IMR-90 (cell line): ENCODE measurements around the gene PLEKHG5. TPM values are rescaled to one million over a fixed set of nuclear protein-coding genes. Genes with fewer than 3 reads are reported as not detected.

ENCODE experiments used
- ATAC-seq: fragments of 200-7000 bp; cut with Tn5 transposase; 2 replicates; pipeline ENCODE4 v1.9.1; 2020; ENCODE audit warnings: low read depth, mild to moderate bottlenecking, moderate library complexity
- BruUV-seq: library from RNA; stranded (reverse); fragments of 400-500 nt; replicated peaks from 2 replicates; lab custom pipeline; 2021; lab: Mats Ljungman, UMichigan
- CTCF ChIA-PET: fragments of 300-600 bp; formaldehyde crosslinking; extraction: SDS; loops from one replicate; lab custom pipeline; 2021; ENCODE audit warnings: antibody characterized with exemption; lab: Yijun Ruan, JAX
- POLR2A ChIA-PET: fragments of 300-600 bp; sonication (Branson Sonifier 250); formaldehyde crosslinking; loops from one replicate; lab custom pipeline; 2022; ENCODE audit warnings: antibody characterized with exemption; ENCODE audit not compliant: unreplicated experiment; lab: Charles Lee
- DNase-seq: peaks from one replicate; pipeline ENCODE4 v3.0.0; 2013
- H2AFZ ChIP-seq: replicated peaks from 2 replicates; pipeline ENCODE3; 2013; ENCODE audit warnings: low read length, mild to moderate bottlenecking; ENCODE audit not compliant: poor library complexity
- H2AK5ac ChIP-seq: 2 replicates; pipeline ENCODE4 v1.6.1; 2013; ENCODE audit warnings: low read depth, low read length, inconsistent platforms
- H2AK9ac ChIP-seq: replicated peaks from 2 replicates; pipeline ENCODE3; 2013; ENCODE audit warnings: mild to moderate bottlenecking, low read depth, low read length, moderate library complexity; ENCODE audit not compliant: poor library complexity
- H2BK120ac ChIP-seq: 2 replicates; pipeline ENCODE4 v1.6.1; 2013; ENCODE audit warnings: low read depth, low read length, inconsistent platforms
- H2BK15ac ChIP-seq: 3 replicates; pipeline ENCODE4 v1.6.1; 2013; ENCODE audit warnings: low read depth, low read length, inconsistent platforms
- H2BK20ac ChIP-seq: 2 replicates; pipeline ENCODE4 v1.6.1; 2013; ENCODE audit warnings: low read depth, mild to moderate bottlenecking, inconsistent platforms, low read length, moderate library complexity
- H2BK5ac ChIP-seq: 2 replicates; pipeline ENCODE4 v1.6.1; 2013; ENCODE audit warnings: mild to moderate bottlenecking, low read depth, low read length, inconsistent platforms; ENCODE audit not compliant: poor library complexity, severe bottlenecking
- H3K14ac ChIP-seq: replicated peaks from 2 replicates; pipeline ENCODE4 v1.6.1; 2013; ENCODE audit warnings: low read depth, low read length, inconsistent platforms
- H3K18ac ChIP-seq: 2 replicates; pipeline ENCODE4 v1.6.1; 2013; ENCODE audit warnings: low read depth, low read length, control low read depth
- H3K23ac ChIP-seq: 2 replicates; pipeline ENCODE4 v1.6.1; 2013; ENCODE audit warnings: low read depth, low read length, inconsistent platforms
- H3K27ac ChIP-seq: 2 replicates; pipeline ENCODE4 v1.5.1; 2013; ENCODE audit warnings: mild to moderate bottlenecking, control low read depth, low read length; ENCODE audit not compliant: insufficient read depth
- H3K27me3 ChIP-seq: 2 replicates; pipeline ENCODE4 v1.6.1; 2013; ENCODE audit warnings: low read length; ENCODE audit not compliant: control insufficient read depth, insufficient read depth
- H3K36me3 ChIP-seq: 2 replicates; pipeline ENCODE4 v1.6.1; 2013; ENCODE audit warnings: low read length, mixed read lengths; ENCODE audit not compliant: control insufficient read depth, insufficient read depth
- H3K4ac ChIP-seq: 2 replicates; pipeline ENCODE4 v1.6.1; 2013; ENCODE audit warnings: low read depth, low read length, inconsistent platforms
- H3K4me1 ChIP-seq: 2 replicates; pipeline ENCODE4 v1.6.1; 2013; ENCODE audit warnings: low read length, mixed read lengths; ENCODE audit not compliant: control insufficient read depth, insufficient read depth
- H3K4me2 ChIP-seq: 2 replicates; pipeline ENCODE4 v1.6.1; 2013; ENCODE audit warnings: low read depth, mild to moderate bottlenecking, control low read depth, low read length, moderate library complexity
- H3K4me3 ChIP-seq: 2 replicates; pipeline ENCODE4 v1.5.1; 2013; ENCODE audit warnings: low read depth, mild to moderate bottlenecking, control low read depth, low read length, moderate library complexity; ENCODE audit not compliant: insufficient read depth
- H3K56ac ChIP-seq: 2 replicates; pipeline ENCODE4 v1.6.1; 2013; ENCODE audit warnings: low read length, inconsistent platforms; ENCODE audit not compliant: insufficient read depth; ENCODE audit errors: extremely low read depth
- H3K79me1 ChIP-seq, 2 experiments: 2 replicates each; pipeline ENCODE4 v1.6.1; 2013; ENCODE audit warnings: low read length in 2 of 2, inconsistent platforms in 1 of 2, low read depth in 1 of 2
- H3K9ac ChIP-seq: 2 replicates; pipeline ENCODE4 v1.6.1; 2013; ENCODE audit warnings: low read depth, low read length, control low read depth
- H3K9me1 ChIP-seq: 2 replicates; pipeline ENCODE4 v1.6.1; 2013; ENCODE audit warnings: low read length, inconsistent platforms; ENCODE audit not compliant: insufficient read depth
- H3K9me3 ChIP-seq: 2 replicates; pipeline ENCODE4 v1.6.1; 2013; ENCODE audit warnings: low read length; ENCODE audit not compliant: control insufficient read depth, insufficient read depth
- H4K20me1 ChIP-seq: 2 replicates; pipeline ENCODE4 v1.6.1; 2013; ENCODE audit warnings: low read length, inconsistent platforms; ENCODE audit not compliant: insufficient read depth
- H4K5ac ChIP-seq: 2 replicates; pipeline ENCODE4 v1.6.1; 2013; ENCODE audit warnings: mild to moderate bottlenecking, low read depth, low read length, control low read depth
- H4K8ac ChIP-seq, 2 experiments: 2 replicates each; pipeline ENCODE4 v1.6.1; 2013; ENCODE audit warnings: low read depth in 2 of 2, low read length in 2 of 2, control low read depth in 1 of 2, inconsistent platforms in 1 of 2
- H4K91ac ChIP-seq: 2 replicates; pipeline ENCODE4 v1.6.1; 2013; ENCODE audit warnings: low read depth, low read length, inconsistent platforms; ENCODE audit not compliant: insufficient read depth
- CHD1 ChIP-seq: IDR thresholded peaks from 2 replicates; pipeline ENCODE4 v1.6.1; 2012; ENCODE audit warnings: low read depth, low read length, improper control_type of control experiment
- CTCF ChIP-seq: conservative IDR thresholded peaks from 2 replicates; pipeline ENCODE4 v1.5.1; 2012; ENCODE audit warnings: mild to moderate bottlenecking, low read depth, low read length, improper control_type of control experiment
- MAFK ChIP-seq: IDR thresholded peaks from 2 replicates; pipeline ENCODE4 v1.6.1; 2012; ENCODE audit warnings: low read depth, low read length, improper control_type of control experiment
- NFE2L2 ChIP-seq: fragments of 150-350 bp; IDR thresholded peaks from 2 replicates; pipeline ENCODE4 v1.6.1; 2016; ENCODE audit warnings: low read depth, mild to moderate bottlenecking, low read length
- POLR2A ChIP-seq: IDR thresholded peaks from 2 replicates; pipeline ENCODE4 v1.6.1; 2012; ENCODE audit warnings: mild to moderate bottlenecking, low read depth, low read length
- RAD21 ChIP-seq: IDR thresholded peaks from 2 replicates; pipeline ENCODE4 v1.6.1; 2012; ENCODE audit warnings: low read length, improper control_type of control experiment
- RCOR1 ChIP-seq: IDR thresholded peaks from 2 replicates; pipeline ENCODE4 v1.6.1; 2012; ENCODE audit warnings: mild to moderate bottlenecking, low read length, improper control_type of control experiment; ENCODE audit not compliant: insufficient replicate concordance
- USF2 ChIP-seq: fragments of 150-350 bp; IDR thresholded peaks from 2 replicates; pipeline ENCODE4 v1.6.1; 2017; ENCODE audit warnings: mild to moderate bottlenecking, antibody characterized with exemption, low read length, low read depth
- WGBS, 2 experiments: methylation state at CpG; one replicate each; pipeline versions ENCODE4 v1.1.5 to v1.1.7; 2013; ENCODE audit warnings: missing lambda C conversion rate in 2 of 2; ENCODE audit not compliant: insufficient read length in 1 of 2; ENCODE audit errors: extremely low coverage in 2 of 2; 5-methylcytosine and 5-hydroxymethylcytosine counted together
- dilution Hi-C: fragments of 300-500 bp; cut with HindIII; formaldehyde crosslinking; loops from one replicate; pipeline ENCODE4 v1.14.3; 2018; ENCODE audit warnings: low sequenced_read_pairs; ENCODE audit not compliant: unreplicated experiment
- in situ Hi-C: fragments of 300-500 bp; cut with MboI; formaldehyde crosslinking; loops from 3 replicates; pipeline ENCODE4 v1.14.3; 2019; ENCODE audit warnings: low sequenced_read_pairs, inconsistent platforms, mixed read lengths
- intact Hi-C: fragments of 100-400 bp; cut with micrococcal nuclease; formaldehyde crosslinking; loops from 2 replicates; pipeline ENCODE4 v1.10.0; 2022
- polyA plus RNA-seq, 3 experiments: library from polyadenylated mRNA; depleted of rRNA; stranded (reverse); fragments of >200 nt; gene quantifications; 2 replicates each; pipeline ENCODE4 v1.2.3, GENCODE V29; 2012; ENCODE audit warnings: low replicate concordance in 1 of 3
- total RNA-seq: library from RNA; depleted of rRNA; stranded (reverse); fragments of >200 nt; gene quantifications from 2 replicates; pipeline ENCODE4 v1.2.3, GENCODE V29; 2012

Gene PLEKHG5
- total and polyA plus RNA-seq, 2 of the 4 experiments (the other 2 are of a cell fraction) = 4.8 to 11.6 TPM

GRCh38 chr1:6473974-6474814 is 17.3 kb downstream of the PLEKHG5 start (continued):
- no peak for TF ChIP-seq NFE2L2

GRCh38 chr1:6473156-6473555 is 18.3 kb downstream of the PLEKHG5 start:
- Histone ChIP-seq H2BK20ac (no peak overlapping the region), H3K4me1 (no peaks in the 10 kb centered on the region), H4K20me1 (peaks cover 7% of the 10 kb centered on the region), H3K4me2 (no peak overlapping the region), H2AK9ac (no peak overlapping the region), H3K9ac (no peak overlapping the region), H2BK5ac (no peak overlapping the region), H3K27ac (no peak overlapping the region), H3K14ac (no peak overlapping the region), H3K27me3 (no peaks in the 10 kb centered on the region), H2AK5ac (no peak overlapping the region), H3K56ac (no peak overlapping the region), H3K36me3 (peaks cover 39% of the 10 kb centered on the region), H3K4ac (no peak overlapping the region), H3K4me3 (no peak overlapping the region), H3K23ac (no peak overlapping the region), H2AFZ (no peak overlapping the region), H4K91ac (no peak overlapping the region), H3K18ac (no peak overlapping the region), H4K8ac (no peak overlapping the region), H3K9me3 (no peaks in the 10 kb centered on the region), H4K5ac (no peak overlapping the region), H2BK120ac (no peak overlapping the region), H3K9me1 (no peaks in the 10 kb centered on the region), H3K79me1 (no peaks in the 10 kb centered on the region; a peak in 1 of 4 replicates), H2BK15ac (no peak overlapping the region)
- intact Hi-C loops (no loop called here), in situ Hi-C loops (no loop called here), dilution Hi-C loops (no loop called here)
- no peak for DNase-seq
- ATAC-seq = no peak
- 95% methylated on average over 10 of the region's 18 CpGs; no CpG with 5 or more reads in 1 of the 2 experiments for WGBS, 2 experiments
- POLR2A ChIA-PET = no interaction called here
- no peak for TF ChIP-seq RCOR1
- no peak for TF ChIP-seq POLR2A
- no peak for TF ChIP-seq RAD21
- no peak for TF ChIP-seq CTCF
- TF ChIP-seq CHD1 = no peak
- TF ChIP-seq USF2 = no peak
- no peak for TF ChIP-seq MAFK
- BruUV-seq = no TSS peak
- CTCF ChIA-PET = no interaction called here
